Astrocyte (in vitro differentiated cells and primary cell): ENCODE measurements around the gene PSPN. TPM values are rescaled to one million over a fixed set of nuclear protein-coding genes. Genes with fewer than 3 reads are reported as not detected.

ENCODE experiments used
- microRNA-seq: library from miRNA; unstranded; fragments of <30 nt; microRNA quantifications from one replicate; pipeline ENCODE4 v1.2.0, GENCODE V29; 2020
- total RNA-seq: library from RNA; stranded (reverse); gene quantifications from 2 replicates; pipeline ENCODE4 v1.2.1, GENCODE V29; 2021

The PSPN gene
- total RNA-seq, 1 donor from 2014 or later = 2.8 TPM

Small RNA genes lying within 50 kb of the gene (microRNA-seq; reads per million reads assigned to microRNA genes)
- 35.9 reads per million, percentile 54 among the genes with 10 or more reads in this experiment for gene MIR3940
- gene MIR6790 = not detected
- gene MIR6885 = 6.6 reads per million, percentile 27 among the genes with 10 or more reads in this experiment

Other genes starting within 250 kb of the PSPN start
- not detected in 2 replicates for gene ACSBG2, start 240.3 kb downstream of the PSPN start, total RNA-seq
- 41.6 and 46.0 TPM in 2 replicates for gene MLLT1, start 96.0 kb downstream of the PSPN start, total RNA-seq
- gene ACER1, start 42.3 kb downstream of the PSPN start, total RNA-seq = not detected in 2 replicates
- 90.5 and 93.8 TPM in 2 replicates for gene CLPP, start 14.4 kb downstream of the PSPN start, total RNA-seq
- 58.4 and 63.2 TPM in 2 replicates for gene ALKBH7, start 3.1 kb downstream of the PSPN start, total RNA-seq
- gene GTF2F1, start 17.2 kb upstream of the PSPN start, total RNA-seq = 92.3 and 95.4 TPM in 2 replicates
- 273 and 297 TPM in 2 replicates for gene KHSRP, start 48.9 kb upstream of the PSPN start, total RNA-seq
- gene SLC25A41, start 57.8 kb upstream of the PSPN start, total RNA-seq = 0.55 and 0.75 TPM in 2 replicates
- 37.5 and 41.8 TPM in 2 replicates for gene SLC25A23, start 83.9 kb upstream of the PSPN start, total RNA-seq
- gene CRB3, start 88.3 kb upstream of the PSPN start, total RNA-seq = 1.2 and 1.6 TPM in 2 replicates
- gene DENND1C, start 105.9 kb upstream of the PSPN start, total RNA-seq = 0.19 TPM in 1 of 2 replicates, not detected in the other
- gene TUBB4A, start 126.4 kb upstream of the PSPN start, total RNA-seq = 0.75 and 1.7 TPM in 2 replicates
- 2.3 and 2.4 TPM in 2 replicates for gene TNFSF9, start 155.1 kb upstream of the PSPN start, total RNA-seq
- 0.34 and 0.48 TPM in 2 replicates for gene CD70, start 215.2 kb upstream of the PSPN start, total RNA-seq